ENCODE measurements around the gene IL31RA.
A peak's percentile ranks its signal among the peaks of the same experiment; 100 is the strongest.

Gene IL31RA

GRCh38 chr5:55904152-55904551, 53.0 kb downstream of the IL31RA start:
- DNase-seq = no peak

GRCh38 chr5:55905251-55905650, 54.1 kb downstream of the IL31RA start:
- no peak for DNase-seq

- no peak for DNase-seq
Observed at GRCh38 chr5:55907927-55908326, 56.8 kb downstream of the IL31RA start.

GRCh38 chr5:55908804-55909203, 57.6 kb downstream of the IL31RA start:
- DNase-seq = no peak

- DNase-seq = no peak
Observed at GRCh38 chr5:55911784-55912653, 60.9 kb downstream of the IL31RA start.

GRCh38 chr5:55913466-55914413, 62.6 kb downstream of the IL31RA start:
- DNase-seq = no peak

- no peak for DNase-seq
Observed at GRCh38 chr5:55914971-55915370, 63.8 kb downstream of the IL31RA start.

- no peak for DNase-seq
Observed at GRCh38 chr5:55915783-55916182, 64.6 kb downstream of the IL31RA start.

- DNase-seq = no peak
Observed at GRCh38 chr5:55916986-55917385, 65.8 kb downstream of the IL31RA start.

GRCh38 chr5:55917402-55918086, 66.4 kb downstream of the IL31RA start:
- DNase-seq = no peak

- peak; percentile 47 to 55 for DNase-seq
Observed at GRCh38 chr5:55918087-55919035, 67.2 kb downstream of the IL31RA start.

- no peak for DNase-seq
Observed at GRCh38 chr5:55919625-55920024, 68.5 kb downstream of the IL31RA start.

- no peak for DNase-seq
Observed at GRCh38 chr5:55920784-55921183, 69.6 kb downstream of the IL31RA start.

GRCh38 chr5:55921617-55922016, 70.5 kb downstream of the IL31RA start:
- DNase-seq = no peak

GRCh38 chr5:55923177-55923771, 72.1 kb downstream of the IL31RA start:
- DNase-seq = peak; percentile 49 to 50

GRCh38 chr5:55923865-55924500, 72.8 kb downstream of the IL31RA start:
- DNase-seq = no peak

GRCh38 chr5:55924744-55925143, 73.6 kb downstream of the IL31RA start:
- no peak for DNase-seq

- no peak for DNase-seq
Observed at GRCh38 chr5:55925181-55925580, 74.0 kb downstream of the IL31RA start.

- DNase-seq = no peak
Observed at GRCh38 chr5:55925712-55926111, 74.6 kb downstream of the IL31RA start.

- no peak for DNase-seq
Observed at GRCh38 chr5:55926476-55926875, 75.3 kb downstream of the IL31RA start.
